AG04449 (cell line): ENCODE results near the gene KCNQ1.
A peak's percentile ranks its signal among the peaks of the same experiment; 100 is the strongest.

ENCODE experiments used
- CTCF ChIA-PET: fragments of 350-600 bp; formaldehyde crosslinking; extraction: SDS; loops from one replicate; lab custom pipeline; 2021; ENCODE audit warnings: antibody characterized with exemption; lab: Yijun Ruan, JAX
- POLR2A ChIA-PET: fragments of 400-600, 350-600 bp; formaldehyde crosslinking; extraction: SDS; loops from one replicate; lab custom pipeline; 2020; ENCODE audit warnings: antibody characterized with exemption, inconsistent platforms; lab: Yijun Ruan, JAX
- DNase-seq: peaks from one replicate; pipeline ENCODE4 v3.0.0-alpha.2; 2010; ENCODE audit warnings: low read depth, low spot score
- H3K4me3 ChIP-seq: 2 replicates; pipeline ENCODE4 v1.5.1; 2011; ENCODE audit warnings: low read depth, mild to moderate bottlenecking, control low read depth, low read length
- CTCF ChIP-seq: IDR thresholded peaks from one replicate; pipeline ENCODE4 v1.5.1; 2011; ENCODE audit warnings: mild to moderate bottlenecking, moderate library complexity, low read length, control low read depth, inconsistent platforms; ENCODE audit not compliant: insufficient read depth; ENCODE audit errors: missing control alignments

Gene KCNQ1

DNA sequence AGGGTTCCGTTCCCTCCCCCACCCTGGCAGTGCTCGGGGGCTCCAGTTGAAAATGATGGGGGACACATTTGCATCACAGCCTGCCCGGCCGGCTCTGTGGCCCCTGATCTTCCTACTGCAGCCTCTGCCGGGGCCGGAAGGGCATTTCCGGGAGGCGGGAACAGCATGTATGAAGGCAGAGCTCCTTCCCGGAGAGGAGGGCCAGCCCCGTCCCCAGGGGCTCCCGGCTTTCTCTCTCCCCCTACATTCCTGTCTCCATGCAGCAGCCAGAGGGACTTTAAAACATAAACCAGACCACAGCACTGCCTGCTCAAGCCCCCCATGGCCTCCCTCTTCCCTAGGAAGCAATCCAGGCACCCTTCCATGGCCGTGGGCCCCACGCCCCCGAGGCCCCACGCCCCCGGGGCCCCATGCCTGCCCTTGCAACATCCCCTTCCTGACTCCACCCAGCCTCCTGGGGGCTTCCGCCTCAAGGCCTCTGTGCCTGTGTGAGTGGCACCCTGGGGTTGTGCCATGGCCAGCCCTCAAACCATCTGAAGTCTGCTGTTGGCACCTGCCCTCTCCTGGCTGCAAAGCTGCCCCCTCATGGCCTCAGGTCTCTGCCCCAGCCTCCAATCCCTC lies 367.7 kb downstream of the KCNQ1 start:
- no peak overlapping the region for H3K4me3 ChIP-seq
- ChIA-PET POLR2A (no interaction called here), CTCF (interaction anchor here (1.4 kb wide), 1 partner anchor 16 kb away, joined by 3 read pairs; no protein-coding TSS in a partner anchor)
- no peak for DNase-seq
- no peak for TF ChIP-seq CTCF

GRCh38 chr11:2813141-2813908 lies 368.5 kb downstream of the KCNQ1 start:
- CTCF ChIA-PET: no interaction called here
- peak; percentile 24 for DNase-seq
- POLR2A ChIA-PET: interaction anchor here (1.0 kb wide), 1 partner anchor 12 kb away, joined by 3 read pairs; no protein-coding TSS in a partner anchor
- H3K4me3 ChIP-seq: no peak overlapping the region
- TF ChIP-seq CTCF: no peak

GRCh38 chr11:2813968-2814367 lies 369.2 kb downstream of the KCNQ1 start:
- H3K4me3 ChIP-seq: no peak overlapping the region
- ChIA-PET POLR2A (interaction anchor here (1.0 kb wide), 1 partner anchor 12 kb away, joined by 3 read pairs; no protein-coding TSS in a partner anchor), CTCF (no interaction called here)
- DNase-seq: no peak
- TF ChIP-seq CTCF: no peak

GRCh38 chr11:2814751-2815150 lies 369.9 kb downstream of the KCNQ1 start:
- ChIA-PET POLR2A (no interaction called here), CTCF (interaction anchor here (1.0 kb wide), 1 partner anchor 10 kb away, joined by 3 read pairs; no protein-coding TSS in a partner anchor)
- TF ChIP-seq CTCF: no peak
- no peak overlapping the region for H3K4me3 ChIP-seq
- no peak for DNase-seq

DNA sequence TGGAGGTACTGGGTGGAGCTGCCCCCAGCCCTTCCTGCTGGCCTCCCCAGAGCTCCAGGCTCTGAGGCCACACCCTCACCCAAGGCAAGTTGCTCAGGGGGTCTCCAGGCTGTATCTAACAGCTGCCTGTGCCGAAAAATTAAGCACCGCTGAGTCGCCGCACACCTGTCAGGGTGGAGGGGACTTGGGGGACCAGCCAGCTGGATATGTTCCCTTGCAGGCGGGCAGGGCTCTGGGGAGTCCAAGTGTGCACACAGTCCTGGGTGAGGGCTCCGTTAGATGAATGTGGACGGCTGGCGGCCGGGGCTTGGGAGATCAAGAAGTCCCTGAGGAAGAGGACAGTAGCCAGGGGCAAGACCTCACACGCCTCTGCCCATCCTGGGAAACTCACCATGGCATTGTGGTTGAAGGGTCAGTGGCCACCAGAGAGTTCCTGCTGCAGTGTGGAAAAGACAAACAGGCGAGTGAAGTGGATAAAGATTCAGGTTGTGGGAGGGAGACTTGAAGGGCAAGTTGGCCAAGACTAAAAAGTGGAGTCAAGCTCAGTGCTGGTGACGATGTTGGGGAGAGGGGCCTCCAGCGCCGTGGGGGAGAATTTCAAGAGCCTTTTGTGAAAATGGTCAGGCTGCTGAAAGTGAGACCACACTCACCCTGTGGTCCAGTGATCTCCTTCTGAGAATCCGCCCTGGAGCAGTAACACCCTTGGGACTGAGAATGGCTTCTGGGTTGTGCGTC lies 371.1 kb downstream of the KCNQ1 start:
- TF ChIP-seq CTCF: no peak
- H3K4me3 ChIP-seq: no peak overlapping the region
- ChIA-PET POLR2A (no interaction called here), CTCF (interaction anchor here (1.0 kb wide), 1 partner anchor 12 kb away, joined by 3 read pairs; no protein-coding TSS in a partner anchor)
- no peak for DNase-seq

DNA sequence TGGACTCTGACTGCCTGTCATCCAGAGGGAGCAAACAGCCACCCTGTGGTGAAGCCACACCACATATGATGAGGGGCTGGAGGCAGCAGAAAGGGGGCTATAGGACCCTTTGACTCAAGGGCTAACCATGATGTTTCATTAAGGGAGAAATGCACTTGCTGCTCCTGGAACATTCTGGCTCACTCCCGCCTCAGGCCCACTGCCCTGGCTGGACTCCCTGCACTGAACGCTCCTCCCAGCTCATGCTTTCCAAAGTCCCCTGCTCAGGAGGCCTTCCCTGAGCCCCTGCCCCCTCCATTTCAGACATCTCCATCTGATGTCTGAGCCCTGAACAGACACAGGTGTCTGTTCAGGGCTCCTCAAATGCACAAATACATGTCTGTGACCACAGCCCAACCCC lies 371.7 kb downstream of the KCNQ1 start:
- H3K4me3 ChIP-seq: no peak overlapping the region
- DNase-seq: no peak
- no peak for TF ChIP-seq CTCF
- ChIA-PET POLR2A (no interaction called here), CTCF (no interaction called here)
